Stimulated activated CD4-positive, alpha-beta T cell treated with anti-CD3 and anti-CD28 coated beads, Interleukin-2, amount 100 ng/mL, for 24 hours (primary cell): ENCODE results near the gene SEZ6L2.
"Not testable (repeated sequence)": the region's sequence is repeated elsewhere in the genome, so short reads cannot be mapped to it uniquely, and the experiment has no call there.

ENCODE experiments used
- DNase-seq, 2 donors: peaks; one replicate each; pipeline ENCODE4 v3.0.0-alpha.2; 2020

The SEZ6L2 gene

DNA sequence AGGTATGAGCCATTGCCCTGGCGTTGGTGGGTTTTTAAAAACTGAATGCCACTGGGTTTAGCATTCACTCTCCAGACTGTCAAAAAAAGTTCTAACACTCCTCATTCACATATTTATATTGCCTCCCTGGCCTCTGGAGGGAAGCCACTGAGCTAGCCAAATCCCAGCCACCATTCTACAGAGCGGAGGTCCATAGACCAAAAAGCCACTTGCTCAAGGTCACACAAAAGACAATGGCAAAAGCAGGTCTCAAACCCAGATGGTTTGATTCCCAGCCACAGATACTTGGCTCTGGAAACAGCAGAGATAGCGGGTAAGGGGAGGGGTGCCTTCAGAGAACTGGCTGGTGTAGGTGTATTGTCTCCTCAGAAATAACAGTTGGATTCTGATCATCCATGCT is 18.3 kb downstream of the SEZ6L2 start:
- no peak for DNase-seq

DNA sequence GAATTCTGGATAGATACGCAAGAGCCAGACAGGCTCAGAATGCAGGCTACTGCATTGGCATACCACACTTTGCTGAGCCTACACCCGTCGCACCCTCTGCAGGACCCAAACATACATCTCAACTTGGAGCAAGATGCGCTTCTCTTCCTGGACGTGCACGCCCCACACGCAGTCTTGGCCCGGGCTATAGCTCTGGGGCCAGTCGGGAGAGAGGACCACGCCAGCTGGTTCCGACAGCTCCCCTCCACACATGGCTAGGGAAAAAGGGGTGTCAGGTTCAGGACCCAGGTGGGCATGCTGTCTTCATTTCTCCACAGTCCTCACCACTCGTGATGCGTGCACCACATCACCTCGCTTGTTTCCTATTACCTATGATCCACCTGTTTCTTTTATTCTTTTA is 21.2 kb downstream of the SEZ6L2 start:
- DNase-seq = no peak

- DNase-seq = peak; percentile 51 to 74
Measured at GRCh38 chr16:29877266-29877961, 21.9 kb downstream of the SEZ6L2 start.

DNA sequence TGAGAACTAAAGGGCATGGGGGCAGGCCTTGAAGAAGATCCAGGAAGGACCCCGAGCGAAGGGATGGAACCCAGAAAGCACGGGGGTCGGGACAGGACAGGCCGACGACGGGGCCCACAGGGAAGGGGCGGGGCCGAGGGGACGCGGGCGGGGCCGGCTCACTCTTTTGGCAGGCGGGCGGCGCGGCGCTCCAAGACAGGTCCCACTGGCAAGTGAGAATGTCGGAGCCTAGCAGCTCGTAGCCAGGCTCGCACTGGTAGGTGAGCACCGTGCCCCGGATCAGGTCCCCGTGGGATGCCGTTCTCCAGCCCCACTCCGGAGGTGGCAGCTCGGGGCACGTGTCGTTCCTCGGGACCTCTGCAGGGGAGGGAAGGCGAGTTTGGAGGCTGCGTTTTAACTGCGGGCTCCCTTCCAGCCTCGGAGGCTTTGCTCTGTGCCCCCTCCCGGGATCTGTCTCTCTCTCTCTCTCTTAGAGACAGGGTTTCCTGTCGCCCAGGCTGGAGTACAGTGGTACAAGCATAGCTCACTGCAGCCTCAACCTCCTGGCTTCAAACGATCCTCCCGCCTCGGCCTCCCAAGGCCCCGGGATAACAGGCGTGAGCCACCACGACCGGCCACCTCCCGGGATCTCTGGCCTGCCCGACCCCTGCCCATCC is 22.6 kb downstream of the SEZ6L2 start:
- DNase-seq = peak; percentile 55 to 63

- DNase-seq = peak in 1 of 2 donors; percentile 18
Measured at GRCh38 chr16:29876217-29876593, 23.1 kb downstream of the SEZ6L2 start.

- DNase-seq = no peak
Measured at GRCh38 chr16:29875206-29875605, 24.1 kb downstream of the SEZ6L2 start.

DNA sequence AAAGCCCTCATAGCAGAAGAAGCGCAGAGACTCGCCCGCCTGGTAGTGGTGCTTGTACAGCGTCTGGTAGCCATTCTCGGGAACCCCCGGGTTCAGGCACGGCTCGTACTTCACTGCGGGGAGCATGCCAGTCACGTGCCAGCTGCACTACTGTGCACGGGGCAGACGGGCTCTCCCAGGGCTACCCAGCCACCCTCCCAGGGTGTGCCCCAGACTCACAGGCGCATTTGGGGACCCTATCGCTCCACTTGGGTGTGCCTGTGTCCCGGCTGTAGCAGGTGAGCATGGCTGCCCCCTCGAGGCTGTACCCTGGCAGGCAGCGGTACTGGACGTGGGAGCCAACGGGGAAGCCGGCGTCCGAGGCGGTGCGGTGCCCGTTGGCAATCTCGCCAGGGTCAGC is 26.0 kb downstream of the SEZ6L2 start:
- DNase-seq = no peak

DNA sequence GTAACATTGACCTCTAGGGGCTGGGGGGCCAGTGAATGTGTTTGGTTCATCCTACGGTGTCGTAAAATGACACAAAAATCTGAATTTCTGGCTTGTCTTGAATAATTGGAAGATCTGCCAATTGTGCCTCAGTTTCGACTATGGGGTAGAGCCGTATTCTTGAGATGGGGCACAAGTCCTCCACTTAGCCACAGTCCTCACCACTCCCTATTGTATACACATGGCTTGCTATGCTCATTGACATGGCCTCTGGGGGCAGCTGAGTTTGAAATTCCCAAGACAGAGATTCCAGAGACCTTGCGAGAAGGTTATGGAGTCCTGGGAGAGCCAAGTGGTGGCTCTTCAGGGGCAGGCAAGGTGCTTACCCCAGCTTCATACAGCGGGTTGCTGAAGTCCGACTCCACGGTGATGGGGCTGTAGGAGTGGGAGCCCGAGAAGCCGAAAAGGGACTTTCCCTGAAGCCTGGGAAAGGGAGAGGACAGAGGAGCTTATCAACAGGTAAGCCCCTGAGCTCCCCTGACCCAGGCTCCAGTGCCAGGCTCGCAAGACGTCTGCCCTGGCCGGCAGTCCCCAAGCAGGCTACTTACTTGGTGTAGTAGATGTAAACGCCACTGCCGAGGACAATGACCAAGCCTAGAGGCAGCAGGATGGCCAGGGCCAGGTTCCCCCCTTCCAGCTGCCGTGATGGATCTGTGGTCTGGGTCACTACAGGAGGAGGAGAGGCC is 27.4 kb downstream of the SEZ6L2 start:
- no peak for DNase-seq

- not testable (repeated sequence) for DNase-seq
Measured at GRCh38 chr16:29869067-29869466, 30.3 kb downstream of the SEZ6L2 start.

DNA sequence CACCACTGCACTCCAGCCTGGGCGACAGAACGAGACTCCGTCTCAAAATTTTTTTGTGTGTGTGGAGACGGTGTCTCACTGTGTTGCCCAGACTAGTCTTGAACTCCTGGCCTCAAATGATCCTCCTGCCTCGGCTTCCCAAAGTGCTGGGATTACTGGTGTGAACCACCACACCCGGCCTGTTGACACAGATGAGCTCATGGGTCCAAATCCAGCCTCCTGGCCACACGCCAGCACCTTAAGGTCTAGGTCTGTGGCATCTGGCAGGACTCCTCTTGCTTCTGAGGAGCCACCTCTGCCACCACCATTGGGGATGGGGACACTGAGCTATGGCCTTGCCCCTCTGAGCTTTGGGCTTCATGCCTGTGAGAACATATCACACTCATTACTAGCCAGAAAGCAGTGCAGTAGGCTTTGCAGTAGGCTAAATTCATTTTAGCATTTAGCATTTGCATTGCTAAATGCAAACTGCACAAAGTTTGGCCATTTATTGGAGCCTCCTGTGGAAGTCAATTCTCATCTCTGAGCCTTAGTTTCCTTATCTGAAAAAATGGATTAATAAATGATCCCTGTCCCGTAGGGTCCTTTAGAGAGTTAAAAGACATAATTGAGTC is 30.8 kb downstream of the SEZ6L2 start:
- no peak for DNase-seq

GRCh38 chr16:29864205-29864604 is 35.1 kb downstream of the SEZ6L2 start:
- no peak for DNase-seq

DNA sequence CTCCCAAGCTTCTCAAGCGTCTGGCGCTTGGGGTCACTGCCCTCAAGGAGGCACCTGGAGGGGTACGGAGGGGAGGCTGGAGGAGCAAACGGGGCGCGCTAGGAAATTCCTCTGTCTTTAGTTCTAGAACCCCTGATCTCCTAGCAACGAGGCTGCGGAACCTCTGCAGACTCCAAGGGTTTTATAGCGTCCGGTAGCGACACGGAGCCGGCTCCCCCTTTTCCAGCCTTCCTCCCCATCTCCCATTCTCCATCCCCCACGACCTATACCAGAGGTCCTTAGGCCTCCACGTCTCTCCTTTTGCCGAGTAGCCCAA is 35.7 kb downstream of the SEZ6L2 start:
- no peak for DNase-seq

DNA sequence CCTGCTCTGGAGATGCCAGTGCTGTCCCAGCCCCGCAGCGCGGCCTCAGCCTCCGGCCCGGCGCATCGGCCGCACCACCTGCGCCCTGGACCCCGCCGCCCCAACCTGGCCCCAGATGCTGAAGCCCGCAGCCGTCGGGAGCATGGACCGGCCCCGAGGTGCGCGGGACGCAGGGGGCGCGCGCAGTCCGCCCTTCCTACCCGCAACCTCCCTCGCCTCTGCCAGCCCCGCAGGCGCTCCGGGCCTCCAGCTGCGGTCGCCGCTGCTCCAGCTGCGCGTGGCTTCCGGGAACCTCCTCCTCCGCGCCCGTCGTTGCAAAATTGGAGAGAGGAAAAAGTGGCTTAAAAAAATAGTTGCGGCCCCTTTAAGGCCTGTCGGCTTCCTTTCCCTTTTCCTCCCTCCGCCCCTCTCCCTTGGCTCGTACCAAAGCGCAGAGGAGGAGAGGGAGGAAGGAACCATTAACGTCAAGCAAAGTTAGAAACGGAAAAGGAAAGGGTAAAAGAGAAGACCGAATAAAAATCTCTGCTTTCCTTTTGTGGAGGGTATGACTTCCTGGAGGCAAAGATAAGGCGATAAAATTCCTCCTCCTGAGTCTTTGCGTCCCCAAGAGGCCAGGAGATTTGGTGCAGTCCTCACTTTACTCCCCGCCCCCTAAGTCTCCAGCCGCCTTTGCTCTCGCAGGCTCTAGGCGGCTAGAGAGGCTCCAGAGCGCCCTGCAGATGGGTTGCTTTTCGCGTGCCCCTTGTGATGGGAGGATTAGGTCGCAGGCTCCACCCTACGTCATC is 36.3 kb downstream of the SEZ6L2 start, which contains the start of gene CDIPT:
Gene CDIPT, minus strand, starts transcription at position 343 of the 785 bp plus-strand sequence. CDS start 369 bp downstream, outside the sequence.
- peak; percentile 91 to 92 for DNase-seq

DNA sequence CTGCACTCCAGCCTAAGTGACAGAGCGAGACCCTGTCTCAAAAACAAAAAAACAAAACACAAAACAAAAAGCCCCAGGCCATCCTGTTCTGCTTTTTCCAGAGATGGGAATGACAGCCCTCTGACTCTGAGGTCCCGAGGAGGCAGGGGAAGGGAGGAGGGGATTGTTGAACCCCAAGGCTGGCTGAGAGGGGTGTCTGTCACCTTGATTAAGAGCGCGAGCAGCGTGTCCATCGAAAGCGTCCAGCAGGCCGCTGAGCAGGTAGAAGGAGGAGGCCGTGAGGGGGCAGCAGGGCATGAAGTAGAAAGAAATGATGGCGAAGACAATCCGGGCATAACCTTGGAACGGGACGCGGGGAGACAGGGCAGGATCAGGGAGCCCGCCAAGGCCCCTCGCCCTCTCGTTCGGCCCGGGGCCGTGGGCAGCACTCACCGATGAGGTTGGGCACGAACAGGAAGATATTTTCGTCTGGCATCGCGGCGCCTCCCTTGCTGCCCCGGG is 36.9 kb downstream of the SEZ6L2 start:
- DNase-seq = peak in 1 of 2 donors; percentile 28

DNA sequence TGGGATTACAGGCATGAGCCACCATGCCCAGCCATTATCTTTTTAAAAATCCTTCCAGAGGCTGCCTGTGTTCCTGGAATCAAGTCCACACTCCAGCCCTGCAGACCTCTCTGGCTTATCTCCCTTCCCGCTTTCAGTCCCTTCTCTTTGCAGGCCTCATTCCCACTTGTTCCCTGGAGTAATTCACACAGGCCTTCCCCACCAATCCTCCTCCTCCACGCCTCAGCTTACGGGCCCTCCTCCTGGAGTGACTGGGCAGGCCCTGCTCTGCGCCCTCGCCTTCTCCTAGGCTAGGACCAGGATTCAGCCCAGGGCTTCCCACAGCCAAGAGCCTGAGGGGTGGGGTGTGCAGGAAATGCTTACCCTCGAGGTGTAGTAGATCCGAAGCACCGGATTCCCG is 39.1 kb downstream of the SEZ6L2 start:
- no peak for DNase-seq

- no peak for DNase-seq
Measured at GRCh38 chr16:29858974-29859373, 40.4 kb downstream of the SEZ6L2 start.

DNA sequence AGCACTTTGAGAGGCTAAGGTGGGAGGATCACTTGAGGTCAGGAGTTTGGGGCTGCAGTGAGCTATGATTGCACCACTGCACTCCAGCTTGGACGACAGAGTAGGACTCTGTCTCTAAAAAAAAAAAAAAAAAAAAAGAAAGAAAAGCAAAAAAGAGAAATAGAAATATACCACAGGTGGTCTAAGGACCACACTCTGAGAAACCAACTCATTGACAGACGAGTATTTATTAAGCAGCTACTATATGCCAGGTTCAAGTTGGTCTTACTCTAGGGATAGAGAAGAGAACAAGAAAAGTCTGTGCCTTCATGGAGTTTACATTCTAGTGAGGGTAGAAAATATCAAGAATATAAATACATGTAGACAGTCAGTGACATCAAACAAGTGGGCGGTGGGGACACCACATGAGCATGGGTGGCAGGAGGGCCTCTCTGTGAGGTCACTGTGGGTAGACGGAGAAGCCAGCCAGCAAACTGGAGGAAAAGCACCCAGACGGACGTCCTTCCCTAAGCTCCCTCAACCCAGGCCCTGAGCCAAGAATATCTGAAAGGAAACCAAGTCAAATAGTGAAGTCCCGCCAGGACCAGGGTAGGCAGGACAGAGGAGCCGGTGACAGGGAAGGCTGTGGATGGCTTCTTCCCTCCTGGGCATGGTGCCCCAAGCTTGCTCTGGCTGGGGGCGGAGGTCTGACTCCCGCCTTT is 41.1 kb downstream of the SEZ6L2 start:
- DNase-seq = no peak

DNA sequence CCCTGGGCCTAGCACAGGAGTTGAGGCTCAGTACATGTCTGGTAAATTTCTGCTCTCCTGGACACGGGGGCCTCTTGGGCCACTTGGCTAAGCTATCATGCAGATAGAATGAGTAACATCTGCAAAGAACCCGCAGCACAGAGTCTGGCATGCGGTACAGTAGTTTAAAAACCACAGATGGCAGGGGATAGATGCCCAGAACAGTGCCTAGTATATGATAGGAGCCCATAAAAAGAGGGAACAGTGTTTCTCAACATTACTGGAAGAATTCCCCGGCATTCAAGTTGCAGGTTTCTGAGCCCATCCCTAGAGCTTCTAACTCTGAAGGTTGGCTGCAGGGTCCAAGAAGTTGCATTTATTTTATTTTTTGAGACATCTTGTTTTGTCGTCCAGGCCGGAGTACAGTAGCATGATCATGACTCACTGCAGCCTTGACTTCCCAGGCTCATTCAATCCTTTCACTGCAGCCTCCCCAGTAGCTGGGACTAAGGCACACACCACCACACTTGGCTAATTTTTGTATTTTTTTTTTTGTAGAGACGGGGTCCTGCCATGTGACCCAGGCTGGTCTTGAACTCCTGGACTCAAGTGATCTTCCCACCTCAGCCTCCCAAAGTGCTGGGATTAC is 42.1 kb downstream of the SEZ6L2 start:
- DNase-seq = no peak

GRCh38 chr16:29854520-29855100 is 44.7 kb downstream of the SEZ6L2 start:
- DNase-seq = no peak

- DNase-seq = no peak
Measured at GRCh38 chr16:29852654-29853053, 46.7 kb downstream of the SEZ6L2 start.

GRCh38 chr16:29850998-29851397 is 48.4 kb downstream of the SEZ6L2 start:
- DNase-seq = no peak
